HepG2 (cell line): ENCODE data around the gene CNOT10. TPM values are rescaled to one million over a fixed set of nuclear protein-coding genes. Genes with fewer than 3 reads are reported as not detected.
A peak's percentile ranks its signal among the peaks of the same experiment; 100 is the strongest.

ENCODE experiments used
- CBX2 ChIP-seq, 2 experiments: fragments of 200-600 bp in 1 of 2; sonication (generic); formaldehyde crosslinking in 1 of 2; IDR thresholded peaks; 2 replicates each; pipeline versions ENCODE4 v1.7.0 to v1.8.1; 2018 to 2022; ENCODE audit warnings: low read depth in 2 of 2, low read length in 1 of 2, mild to moderate bottlenecking in 1 of 2, missing genetic modification reagents in 1 of 2
- CEBPG ChIP-seq: IDR thresholded peaks from 2 replicates; pipeline ENCODE4 v1.6.1; 2016
- HMG20B ChIP-seq: conservative IDR thresholded peaks from 2 replicates; pipeline ENCODE4 v1.6.1; 2016; ENCODE audit warnings: missing genetic modification reagents, missing compliant biosample characterization
- HOXA3 ChIP-seq: sonication (generic); formaldehyde crosslinking; IDR thresholded peaks from 2 replicates; pipeline ENCODE4 v1.5.0; 2020; ENCODE audit warnings: missing genetic modification reagents
- IRF9 ChIP-seq: sonication (generic); formaldehyde crosslinking; IDR thresholded peaks from 2 replicates; pipeline ENCODE4 v1.8.0; 2022; ENCODE audit warnings: missing genetic modification reagents, mild to moderate bottlenecking, borderline replicate concordance
- MED8 ChIP-seq: sonication (generic); formaldehyde crosslinking; IDR thresholded peaks from 2 replicates; pipeline ENCODE4 v1.8.1; 2023; ENCODE audit warnings: mild to moderate bottlenecking, missing genetic modification reagents; ENCODE audit not compliant: insufficient replicate concordance
- MXI1 ChIP-seq: IDR thresholded peaks from 3 replicates; pipeline ENCODE4 v1.6.1; 2012; ENCODE audit warnings: low read depth, low read length, inconsistent platforms, borderline replicate concordance
- NR2F1 ChIP-seq, 2 experiments: fragments of 450-650 bp in 1 of 2; formaldehyde crosslinking in 1 of 2; IDR thresholded peaks; 2 replicates each; pipeline versions ENCODE4 v1.5.0 to v1.6.1; 2016 to 2020; ENCODE audit warnings: mild to moderate bottlenecking in 1 of 2, missing compliant biosample characterization in 1 of 2, missing genetic modification reagents in 1 of 2, moderate library complexity in 1 of 2
- PLRG1 ChIP-seq: fragments of 450-650 bp; conservative IDR thresholded peaks from 2 replicates; pipeline ENCODE4 v1.6.1; 2016
- POLR2A ChIP-seq, 2 experiments: IDR thresholded peaks; 2 replicates each; pipeline ENCODE4 v1.6.1; 2011; ENCODE audit warnings: low read depth in 2 of 2, low read length in 2 of 2, mild to moderate bottlenecking in 1 of 2, moderate library complexity in 1 of 2; ENCODE audit not compliant: insufficient read depth in 1 of 2
- SMC3 ChIP-seq: IDR thresholded peaks from 2 replicates; pipeline ENCODE4 v1.6.1; 2011; ENCODE audit warnings: low read length, improper control_type of control experiment
- TEAD3 ChIP-seq: optimal IDR thresholded peaks from 2 replicates; pipeline ENCODE3; 2016; ENCODE audit warnings: borderline replicate concordance
- ZMYM4 ChIP-seq: sonication (generic); formaldehyde crosslinking; IDR thresholded peaks from 2 replicates; pipeline ENCODE4 v1.8.1; 2023; ENCODE audit warnings: mild to moderate bottlenecking, missing genetic modification reagents
- ZNF430 ChIP-seq: sonication (generic); formaldehyde crosslinking; IDR thresholded peaks from 2 replicates; pipeline ENCODE4 v1.9.0; 2021; ENCODE audit warnings: mild to moderate bottlenecking, missing genetic modification reagents
- ZNF501 ChIP-seq: sonication (generic); formaldehyde crosslinking; IDR thresholded peaks from 2 replicates; pipeline ENCODE4 v1.5.1; 2020; ENCODE audit warnings: mild to moderate bottlenecking, moderate library complexity, missing genetic modification reagents
- ZNF530 ChIP-seq: sonication (generic); formaldehyde crosslinking; IDR thresholded peaks from 2 replicates; pipeline ENCODE4 v1.5.0; 2020; ENCODE audit warnings: low read depth, mild to moderate bottlenecking, missing genetic modification reagents
- ZNF576 ChIP-seq: sonication (generic); formaldehyde crosslinking; IDR thresholded peaks from 2 replicates; pipeline ENCODE4 v1.4.0; 2020; ENCODE audit warnings: mild to moderate bottlenecking, missing genetic modification reagents
- ZNF646 ChIP-seq: sonication (generic); formaldehyde crosslinking; IDR thresholded peaks from 2 replicates; pipeline ENCODE4 v1.9.0; 2021; ENCODE audit warnings: mild to moderate bottlenecking, missing genetic modification reagents
- ZNF790 ChIP-seq: sonication (generic); formaldehyde crosslinking; IDR thresholded peaks from 2 replicates; pipeline ENCODE4 v1.8.0; 2022; ENCODE audit warnings: missing genetic modification reagents, mild to moderate bottlenecking, borderline replicate concordance
- polyA plus RNA-seq, 8 experiments: library from polyadenylated mRNA; depleted of rRNA in 3 of 8; stranded (reverse) in 7 of 8; unstranded in 1 of 8; fragments of >200 nt; fragmentation: Illumina TruSeq in 4 of 8; extraction: Trizol in 4 of 8; gene quantifications; 2 replicates each; pipeline versions ENCODE4 v1.2.1 to v1.2.3, GENCODE V29; 2011 to 2016; ENCODE audit warnings: low read depth in 4 of 8, missing spikeins in 1 of 8, mixed read lengths in 1 of 8; ENCODE audit not compliant: insufficient read depth in 1 of 8
- total RNA-seq, 5 experiments: library from RNA; depleted of rRNA; stranded (reverse); fragments of >200 nt; fragmentation: Illumina TruSeq; extraction: Trizol; gene quantifications; 2 replicates each; pipeline ENCODE4 v1.2.3, GENCODE V29; 2016; ENCODE audit warnings: low read depth in 1 of 5

Gene CNOT10
- total and polyA plus RNA-seq, 2 of the 13 experiments (the other 11 are each of a cell fraction or from before 2014, with no cell fraction given), result 21.2 to 34.1 TPM

- TF ChIP-seq NR2F1 (CRISPR knock-in tag; IDR thresholded peaks at IDR 0.05) (no peak), HOXA3 (CRISPR knock-in tag) (peak; percentile 86), SMC3 (peak; percentile 6; the same call in 1 of the 2 replicates), CBX2 (IDR thresholded peaks at IDR 0.05; ENCODE audit: low read depth, low read length) (no peak), CBX2 (CRISPR knock-in tag; IDR thresholded peaks at IDR 0.05; ENCODE audit: low read depth) (no peak), ZMYM4 (peak; percentile 85), MXI1 (peak; percentile 80; the same call in 1 of the 3 replicates), ZNF790 (CRISPR knock-in tag) (peak; percentile 54; the same call in 1 of the 2 replicates), ZNF501 (CRISPR knock-in tag) (peak; percentile 58; the same call in 1 of the 2 replicates), ZNF430 (CRISPR knock-in tag) (0 out of 2 replicates have a peak, but pooled peaks have one; percentile 35), ZNF576 (0 out of 2 replicates have a peak, but pooled peaks have one; percentile 59), CEBPG (CRISPR knock-in tag) (no peak), MED8 (peak; percentile 68), ZNF646 (CRISPR knock-in tag) (peak; percentile 59; the same call in 1 of the 2 replicates), ZNF530 (no peak), POLR2A (IDR thresholded peaks at IDR 0.05; ENCODE audit: insufficient read depth in 1 of 2, low read depth in 2 of 2, low read length in 2 of 2) (peak; percentile 59 to 72), HMG20B (0 out of 2 replicates have a peak, but pooled peaks have one; percentile 17), PLRG1 (no peak), IRF9 (CRISPR knock-in tag) (no peak), TEAD3 (CRISPR knock-in tag) (peak; percentile 74)
Observed at GRCh38 chr3:32781211-32781968, 96.4 kb downstream of the CNOT10 start (continued).
